ENCODE measurements around the gene GPR152. TPM values are rescaled to one million over a fixed set of nuclear protein-coding genes. Genes with fewer than 3 reads are reported as not detected.
"Not testable (repeated sequence)": the region's sequence is repeated elsewhere in the genome, so short reads cannot be mapped to it uniquely, and the experiment has no call there.

GPR152 gene
- total RNA-seq, 1 experiment from 2014 or later = not detected

GRCh38 chr11:67429722-67430121, 22.8 kb downstream of the GPR152 start:
- no peaks in the 10 kb centered on the region for H3K9me3 Mint-ChIP-seq (ENCODE audit: low read depth, unreplicated experiment)
- intact Hi-C loops (cut with micrococcal nuclease; ENCODE audit: unreplicated experiment) = loop anchor here (10.0 kb wide), 1 partner anchor 75 kb away; the partner anchor contains the start of genes CDK2AP2 and PITPNM1
- TSS peak; percentile 49 for BruUV-seq (replicated peaks)
- no peak overlapping the region for H3K27ac Mint-ChIP-seq (ENCODE audit: unreplicated experiment)
- no peak overlapping the region for H3K4me3 Mint-ChIP-seq (ENCODE audit: low read depth, unreplicated experiment)
- TF ChIP-seq, protein P1, sequence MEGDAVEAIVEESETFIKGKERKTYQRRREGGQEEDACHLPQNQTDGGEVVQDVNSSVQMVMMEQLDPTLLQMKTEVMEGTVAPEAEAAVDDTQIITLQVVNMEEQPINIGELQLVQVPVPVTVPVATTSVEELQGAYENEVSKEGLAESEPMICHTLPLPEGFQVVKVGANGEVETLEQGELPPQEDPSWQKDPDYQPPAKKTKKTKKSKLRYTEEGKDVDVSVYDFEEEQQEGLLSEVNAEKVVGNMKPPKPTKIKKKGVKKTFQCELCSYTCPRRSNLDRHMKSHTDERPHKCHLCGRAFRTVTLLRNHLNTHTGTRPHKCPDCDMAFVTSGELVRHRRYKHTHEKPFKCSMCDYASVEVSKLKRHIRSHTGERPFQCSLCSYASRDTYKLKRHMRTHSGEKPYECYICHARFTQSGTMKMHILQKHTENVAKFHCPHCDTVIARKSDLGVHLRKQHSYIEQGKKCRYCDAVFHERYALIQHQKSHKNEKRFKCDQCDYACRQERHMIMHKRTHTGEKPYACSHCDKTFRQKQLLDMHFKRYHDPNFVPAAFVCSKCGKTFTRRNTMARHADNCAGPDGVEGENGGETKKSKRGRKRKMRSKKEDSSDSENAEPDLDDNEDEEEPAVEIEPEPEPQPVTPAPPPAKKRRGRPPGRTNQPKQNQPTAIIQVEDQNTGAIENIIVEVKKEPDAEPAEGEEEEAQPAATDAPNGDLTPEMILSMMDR (IDR thresholded peaks at IDR 0.05; ENCODE audit: unreplicated experiment) = no peak
- H3K36me3 Mint-ChIP-seq (ENCODE audit: insufficient read depth, unreplicated experiment) = peaks cover 41% of the 10 kb centered on the region
- no peaks in the 10 kb centered on the region for H3K27me3 Mint-ChIP-seq (ENCODE audit: unreplicated experiment)
- CTCF ChIA-PET = no interaction called here
- no peaks in the 10 kb centered on the region for H3K4me1 Mint-ChIP-seq (ENCODE audit: low read depth, unreplicated experiment)
- DNase-seq = no peak

GRCh38 chr11:67429038-67429668, 23.4 kb downstream of the GPR152 start:
- BruUV-seq (replicated peaks) = no TSS peak
- Mint-ChIP-seq H3K9me3 (ENCODE audit: low read depth, unreplicated experiment) (no peaks in the 10 kb centered on the region), H3K27ac (ENCODE audit: unreplicated experiment) (peak overlapping the region; percentile 92), H3K27me3 (ENCODE audit: unreplicated experiment) (no peaks in the 10 kb centered on the region), H3K36me3 (ENCODE audit: insufficient read depth, unreplicated experiment) (peaks cover 36% of the 10 kb centered on the region), H3K4me3 (ENCODE audit: low read depth, unreplicated experiment) (peak overlapping the region; percentile 93), H3K4me1 (ENCODE audit: low read depth, unreplicated experiment) (no peaks in the 10 kb centered on the region)
- DNase-seq = no peak
- intact Hi-C loops (cut with micrococcal nuclease; ENCODE audit: unreplicated experiment) = loop anchor here (10.0 kb wide), 1 partner anchor 76 kb away; the partner anchor contains the start of genes CDK2AP2 and PITPNM1
- TF ChIP-seq, protein P1 (IDR thresholded peaks at IDR 0.05; ENCODE audit: unreplicated experiment) = no peak
- CTCF ChIA-PET = interaction anchor here (0.6 to 0.7 kb wide), 2 partner anchors 10 to 605 kb away, joined by 3 read pairs; no protein-coding TSS in a partner anchor

DNA sequence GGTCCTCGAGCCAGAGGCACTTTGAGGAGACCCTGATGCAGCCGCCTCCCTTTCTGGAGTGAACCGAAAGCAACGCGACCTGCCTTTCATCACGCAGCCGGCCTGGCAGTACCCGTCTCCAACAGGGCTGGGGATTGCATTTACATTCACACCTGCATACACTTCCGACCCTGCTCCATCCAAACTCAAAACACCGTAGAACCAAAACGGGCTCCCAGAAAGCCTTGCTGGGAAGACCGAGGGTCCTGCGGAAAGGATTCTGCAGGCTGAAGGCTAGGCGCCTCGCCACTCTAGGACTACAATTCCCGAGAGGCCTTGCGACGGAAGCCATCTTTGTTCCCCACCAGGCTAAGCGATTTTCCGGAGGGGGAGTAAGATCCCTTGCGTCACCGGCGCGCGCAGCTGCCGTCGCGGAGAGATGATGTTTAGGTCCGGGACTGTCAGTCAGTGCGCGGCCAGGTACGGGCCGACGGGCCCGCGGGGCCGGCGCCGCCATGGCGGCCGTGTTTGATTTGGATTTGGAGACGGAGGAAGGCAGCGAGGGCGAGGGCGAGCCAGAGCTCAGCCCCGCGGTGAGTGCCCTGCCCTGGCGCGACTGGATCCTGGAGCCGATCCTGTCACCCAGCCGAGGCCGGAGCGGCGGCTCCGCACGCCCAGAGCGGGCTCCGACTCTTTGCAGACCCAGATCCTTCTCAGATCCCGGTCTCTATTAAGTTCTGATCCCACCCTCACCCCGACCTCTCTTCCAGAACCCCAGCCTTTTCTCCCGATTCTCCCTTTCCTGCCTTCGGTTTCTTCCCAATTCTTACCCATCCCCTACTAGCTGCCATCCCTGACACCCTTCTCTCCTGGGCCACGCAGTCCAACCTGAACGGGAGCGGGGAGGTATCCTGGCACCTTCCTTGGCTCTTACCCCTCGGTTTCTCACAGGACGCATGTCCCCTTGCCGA, 24.2 kb downstream of the GPR152 start, which contains the start of gene RPS6KB2:
RPS6KB2 (plus strand) TSS at position 443 of the 950 bp plus-strand sequence; CDS start at position 495, 52 bp downstream.
- CTCF ChIA-PET = interaction anchor here (0.6 kb wide), 2 partner anchors 27 to 605 kb away, joined by 3 read pairs; partner anchors contain the start of gene PPP1CA
- intact Hi-C loops (cut with micrococcal nuclease; ENCODE audit: unreplicated experiment) = loop anchor here (10.0 kb wide), 1 partner anchor 76 kb away; the partner anchor contains the start of genes CDK2AP2 and PITPNM1
- peak within 1 kb of the TSS; percentile 92 for H3K27ac Mint-ChIP-seq (ENCODE audit: unreplicated experiment)
- no peaks in the 10 kb centered on the region for H3K9me3 Mint-ChIP-seq (ENCODE audit: low read depth, unreplicated experiment)
- peaks cover under 1% of the 10 kb centered on the region for H3K4me1 Mint-ChIP-seq (ENCODE audit: low read depth, unreplicated experiment)
- peaks cover 34% of the 10 kb centered on the region for H3K36me3 Mint-ChIP-seq (ENCODE audit: insufficient read depth, unreplicated experiment)
- peak within 1 kb of the TSS; percentile 93 for H3K4me3 Mint-ChIP-seq (ENCODE audit: low read depth, unreplicated experiment)
- no TSS peak for BruUV-seq (replicated peaks)
- TF ChIP-seq, protein P1 (IDR thresholded peaks at IDR 0.05; ENCODE audit: unreplicated experiment) = no peak
- peak; percentile 98 for DNase-seq
- no peaks in the 10 kb centered on the region for H3K27me3 Mint-ChIP-seq (ENCODE audit: unreplicated experiment)

GRCh38 chr11:67427364-67427859, 25.1 kb downstream of the GPR152 start:
- Mint-ChIP-seq H3K4me3 (ENCODE audit: low read depth, unreplicated experiment) (peak overlapping the region; percentile 93), H3K36me3 (ENCODE audit: insufficient read depth, unreplicated experiment) (peaks cover 42% of the 10 kb centered on the region)
- H3K4me1 Mint-ChIP-seq (ENCODE audit: low read depth, unreplicated experiment); CTCF ChIA-PET; BruUV-seq (replicated peaks); DNase-seq; H3K9me3 Mint-ChIP-seq (ENCODE audit: low read depth, unreplicated experiment); H3K27ac Mint-ChIP-seq (ENCODE audit: unreplicated experiment); H3K27me3 Mint-ChIP-seq (ENCODE audit: unreplicated experiment): not testable (repeated sequence)
- intact Hi-C loops (cut with micrococcal nuclease; ENCODE audit: unreplicated experiment) = loop anchor here (10.0 kb wide), 1 partner anchor 77 kb away; the partner anchor contains the start of genes CDK2AP2 and PITPNM1
